HL-60 (cell line): ENCODE measurements around the gene ARHGAP20.

Experiments used
- POLR2AphosphoS5 ChIP-seq: IDR thresholded peaks from 2 replicates; pipeline ENCODE4 v1.6.1; 2012; ENCODE audit warnings: low read depth
- REST ChIP-seq: IDR thresholded peaks from 2 replicates; pipeline ENCODE4 v1.6.1; 2012; ENCODE audit warnings: low read depth; ENCODE audit not compliant: insufficient replicate concordance
- TF ChIP-seq, protein P1 (sequence below): IDR thresholded peaks from one replicate; pipeline ENCODE4 v1.5.1; 2011; ENCODE audit warnings: low read length, control low read depth, inconsistent platforms; ENCODE audit not compliant: insufficient read depth

DNA sequence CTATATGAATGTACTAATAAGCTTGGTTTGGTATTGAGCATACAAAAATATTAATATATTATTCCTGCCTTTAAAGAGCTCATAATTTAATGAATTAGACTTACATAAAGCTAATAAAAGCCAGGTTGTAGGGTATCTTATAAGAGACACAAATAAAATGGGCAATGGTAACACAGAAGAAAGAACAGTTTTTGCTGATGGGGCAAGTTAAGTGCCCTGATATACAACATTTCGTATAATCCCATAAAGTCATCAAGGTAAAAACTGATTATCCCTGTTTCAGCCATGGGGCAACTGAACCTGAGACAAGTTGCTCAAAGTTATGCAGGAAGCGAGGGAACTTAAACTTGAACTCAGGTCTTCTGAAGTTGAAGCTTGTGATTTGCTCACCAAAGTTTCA, 48.9 kb upstream of the ARHGAP20 start:
- TF ChIP-seq POLR2AphosphoS5 = no peak
- TF ChIP-seq, protein P1, sequence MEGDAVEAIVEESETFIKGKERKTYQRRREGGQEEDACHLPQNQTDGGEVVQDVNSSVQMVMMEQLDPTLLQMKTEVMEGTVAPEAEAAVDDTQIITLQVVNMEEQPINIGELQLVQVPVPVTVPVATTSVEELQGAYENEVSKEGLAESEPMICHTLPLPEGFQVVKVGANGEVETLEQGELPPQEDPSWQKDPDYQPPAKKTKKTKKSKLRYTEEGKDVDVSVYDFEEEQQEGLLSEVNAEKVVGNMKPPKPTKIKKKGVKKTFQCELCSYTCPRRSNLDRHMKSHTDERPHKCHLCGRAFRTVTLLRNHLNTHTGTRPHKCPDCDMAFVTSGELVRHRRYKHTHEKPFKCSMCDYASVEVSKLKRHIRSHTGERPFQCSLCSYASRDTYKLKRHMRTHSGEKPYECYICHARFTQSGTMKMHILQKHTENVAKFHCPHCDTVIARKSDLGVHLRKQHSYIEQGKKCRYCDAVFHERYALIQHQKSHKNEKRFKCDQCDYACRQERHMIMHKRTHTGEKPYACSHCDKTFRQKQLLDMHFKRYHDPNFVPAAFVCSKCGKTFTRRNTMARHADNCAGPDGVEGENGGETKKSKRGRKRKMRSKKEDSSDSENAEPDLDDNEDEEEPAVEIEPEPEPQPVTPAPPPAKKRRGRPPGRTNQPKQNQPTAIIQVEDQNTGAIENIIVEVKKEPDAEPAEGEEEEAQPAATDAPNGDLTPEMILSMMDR = no peak
- no peak for TF ChIP-seq REST
